Activated naive CD4-positive, alpha-beta T cell treated with anti-CD3 and anti-CD28 coated beads, Interleukin-2, amount 50 U/mL, for 72 hours (primary cell): ENCODE measurements around the gene MKRN3. TPM values are rescaled to one million over a fixed set of nuclear protein-coding genes. Genes with fewer than 3 reads are reported as not detected.
"Not testable (repeated sequence)": the region's sequence is repeated elsewhere in the genome, so short reads cannot be mapped to it uniquely, and the experiment has no call there.

Source experiments
- ATAC-seq, 2 donors: fragments of 150-1000 bp; cut with Tn5 transposase; 2 replicates each; pipeline ENCODE4 v1.10.0; 2021; ENCODE audit warnings: mild to moderate bottlenecking in 2 of 2, moderate library complexity in 2 of 2
- DNase-seq, 2 donors: peaks; one replicate each; pipeline ENCODE4 v3.0.0; 2021 to 2022; ENCODE audit warnings: low spot score in 2 of 2
- H3K27ac Mint-ChIP-seq, 2 donors: one replicate each; pipeline ENCODE4 v1.8.0; 2022; ENCODE audit warnings: mild to moderate bottlenecking in 2 of 2, mixed read lengths in 2 of 2
- H3K36me3 Mint-ChIP-seq, 2 donors: one replicate each; pipeline ENCODE4 v1.8.0; 2022; ENCODE audit warnings: mixed read lengths in 2 of 2
- H3K9me3 Mint-ChIP-seq, 2 donors: one replicate each; pipeline ENCODE4 v1.8.0; 2022; ENCODE audit warnings: mixed read lengths in 2 of 2
- total RNA-seq, 2 donors: library from RNA; stranded (reverse); gene quantifications; one replicate each; pipeline ENCODE4 v1.2.3, GENCODE V29; 2022

MKRN3 gene
- total RNA-seq, 2 donors from 2014 or later, result 0.46 to 0.80 TPM

DNA sequence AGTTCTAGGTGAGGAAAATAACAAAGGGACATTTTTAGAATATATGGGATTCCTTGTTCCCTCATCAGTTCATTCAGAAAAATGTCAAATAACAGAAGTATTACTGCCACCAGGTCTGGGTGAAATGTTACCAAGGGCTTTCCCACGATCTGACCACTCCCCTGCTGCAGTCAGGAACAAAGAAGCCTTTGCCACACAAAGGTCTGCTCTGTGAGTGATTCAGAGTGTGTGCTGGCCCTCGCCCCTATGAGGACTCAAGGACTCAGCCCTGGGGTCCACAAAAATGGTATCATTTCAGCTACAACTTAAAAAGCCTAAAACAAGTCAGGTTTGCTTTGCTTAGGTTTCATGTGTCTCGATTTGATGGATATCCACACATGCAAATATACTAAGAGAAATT is 5.0 kb downstream of the MKRN3 start:
- Mint-ChIP-seq H3K27ac (no peak overlapping the region), H3K9me3 (peaks cover 0 to under 1% of the 10 kb centered on the region in 2 donors), H3K36me3 (peaks cover 0 to under 1% of the 10 kb centered on the region in 2 donors)
- no peak for ATAC-seq
- DNase-seq, result no peak

DNA sequence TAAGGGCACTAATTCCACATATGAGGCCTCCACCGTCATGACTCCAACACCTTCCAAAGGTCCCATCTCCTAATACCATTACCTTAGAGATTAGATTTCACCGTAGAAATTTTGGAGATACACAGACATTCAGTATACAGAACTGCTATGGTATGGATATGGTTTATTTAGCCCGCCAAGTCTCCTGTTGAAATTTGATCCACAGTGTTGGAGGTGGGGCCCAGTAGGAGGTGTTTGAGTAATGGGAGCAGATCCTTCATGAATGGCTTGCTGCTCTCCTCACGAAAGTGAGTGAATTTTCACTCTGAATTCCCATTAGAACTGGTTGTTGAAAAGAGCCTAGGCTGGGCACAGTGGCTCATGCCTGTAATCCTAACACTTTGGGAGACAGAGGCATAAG is 7.4 kb downstream of the MKRN3 start:
- no peak for DNase-seq
- no peaks in the 10 kb centered on the region for H3K36me3 Mint-ChIP-seq
- ATAC-seq, result no peak
- H3K9me3 Mint-ChIP-seq, result no peaks in the 10 kb centered on the region
- no peak overlapping the region for H3K27ac Mint-ChIP-seq

- Mint-ChIP-seq H3K27ac (no peak overlapping the region), H3K9me3 (no peaks in the 10 kb centered on the region), H3K36me3 (no peaks in the 10 kb centered on the region)
- DNase-seq, result no peak
- ATAC-seq, result no peak
Measured at GRCh38 chr15:23574742-23575141, 9.3 kb downstream of the MKRN3 start.

DNA sequence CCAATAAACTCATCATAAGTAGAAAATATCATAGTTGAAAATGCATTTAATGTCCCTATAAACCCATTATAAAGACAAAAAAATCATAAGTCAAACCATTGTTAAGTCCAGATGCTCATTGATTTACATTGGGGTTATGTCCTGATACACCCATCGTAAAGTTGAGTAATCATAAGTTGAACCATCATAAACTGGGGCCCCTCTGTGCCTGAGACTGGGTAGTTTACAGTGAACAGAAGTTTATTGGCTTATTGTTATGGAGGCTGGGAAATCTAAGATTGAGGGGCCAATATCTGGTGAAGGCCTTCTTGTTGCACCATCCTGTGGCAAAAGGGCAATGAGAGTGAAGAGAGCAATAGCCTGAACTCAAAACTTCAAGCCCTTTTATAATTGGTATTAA is 10.6 kb downstream of the MKRN3 start:
- no peak overlapping the region for H3K27ac Mint-ChIP-seq
- ATAC-seq, result no peak
- no peaks in the 10 kb centered on the region for H3K9me3 Mint-ChIP-seq
- DNase-seq, result no peak
- H3K36me3 Mint-ChIP-seq, result no peaks in the 10 kb centered on the region

DNA sequence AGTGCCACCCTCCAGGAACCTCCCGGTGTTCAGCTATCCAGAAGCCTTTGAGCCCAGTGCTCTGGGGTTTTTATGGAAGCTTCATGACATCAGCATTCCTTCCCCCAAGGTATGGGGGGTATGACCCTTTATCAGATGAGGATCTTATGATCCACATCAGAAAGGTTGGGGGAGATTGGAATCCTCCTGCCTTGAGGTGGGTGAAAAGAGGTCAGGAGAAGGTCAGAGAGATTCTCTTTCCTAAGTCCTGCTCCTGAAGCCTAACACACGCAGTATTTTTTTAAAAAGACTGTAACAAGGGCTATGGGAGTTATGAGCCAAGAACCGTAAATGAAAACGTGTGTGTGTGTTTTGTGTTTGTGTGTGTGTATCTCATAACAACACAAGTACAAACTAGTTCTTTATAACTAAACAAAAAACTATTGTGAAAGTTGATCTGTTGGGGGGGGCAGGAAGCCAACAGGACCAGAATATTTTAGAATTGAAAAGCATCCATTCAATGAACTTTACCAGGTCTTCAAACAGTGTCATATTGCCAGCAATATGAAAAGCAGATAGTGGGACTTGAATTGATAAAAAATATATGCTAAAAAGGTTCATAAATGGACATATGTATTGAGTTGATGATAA is 13.2 kb downstream of the MKRN3 start:
- Mint-ChIP-seq H3K36me3 (no peaks in the 10 kb centered on the region), H3K27ac (no peak overlapping the region), H3K9me3 (no peaks in the 10 kb centered on the region)
- DNase-seq, result no peak
- ATAC-seq, result no peak

DNA sequence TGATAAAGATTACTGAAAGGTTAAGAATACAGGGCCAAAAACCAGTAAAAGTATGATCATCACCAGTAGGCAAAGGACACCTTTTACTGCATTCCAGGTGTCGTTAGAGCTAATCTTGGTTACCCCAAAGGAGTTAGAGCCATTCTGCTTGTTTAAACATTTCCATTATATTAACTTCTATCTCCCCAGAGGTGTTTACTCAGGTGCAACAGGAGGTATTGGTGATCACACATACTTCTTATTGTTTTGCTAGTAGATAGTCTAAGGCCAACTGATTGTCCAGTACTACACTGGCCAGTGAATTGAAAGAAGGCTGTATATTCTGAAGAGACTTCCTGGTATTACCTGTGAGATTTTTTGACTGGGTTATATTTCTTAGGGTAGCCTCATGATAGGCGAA is 22.8 kb downstream of the MKRN3 start:
- Mint-ChIP-seq H3K27ac (no peak overlapping the region), H3K36me3 (no peaks in the 10 kb centered on the region), H3K9me3 (peaks cover 4 to 11% of the 10 kb centered on the region in 2 donors)
- ATAC-seq, result no peak
- no peak for DNase-seq

DNA sequence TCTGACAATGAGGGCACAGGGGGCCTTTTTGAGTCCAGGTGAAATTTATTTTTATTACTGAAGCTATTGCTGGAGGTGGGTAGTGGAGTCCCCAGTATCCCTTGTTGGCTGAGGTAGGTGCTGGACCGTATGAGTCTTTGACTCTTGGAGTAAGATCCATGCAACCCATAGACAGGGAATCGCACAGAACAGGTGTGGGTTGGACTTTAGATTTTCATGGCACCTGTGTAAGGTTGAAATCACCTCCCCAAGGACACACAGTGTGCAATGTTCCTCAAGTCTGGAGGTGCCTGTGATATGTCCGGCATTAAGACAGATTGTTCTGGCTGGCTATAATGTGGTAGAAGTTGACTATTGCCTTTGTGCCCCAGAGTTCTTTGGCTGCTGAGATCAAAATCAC is 23.5 kb downstream of the MKRN3 start:
- no peak for ATAC-seq

DNA sequence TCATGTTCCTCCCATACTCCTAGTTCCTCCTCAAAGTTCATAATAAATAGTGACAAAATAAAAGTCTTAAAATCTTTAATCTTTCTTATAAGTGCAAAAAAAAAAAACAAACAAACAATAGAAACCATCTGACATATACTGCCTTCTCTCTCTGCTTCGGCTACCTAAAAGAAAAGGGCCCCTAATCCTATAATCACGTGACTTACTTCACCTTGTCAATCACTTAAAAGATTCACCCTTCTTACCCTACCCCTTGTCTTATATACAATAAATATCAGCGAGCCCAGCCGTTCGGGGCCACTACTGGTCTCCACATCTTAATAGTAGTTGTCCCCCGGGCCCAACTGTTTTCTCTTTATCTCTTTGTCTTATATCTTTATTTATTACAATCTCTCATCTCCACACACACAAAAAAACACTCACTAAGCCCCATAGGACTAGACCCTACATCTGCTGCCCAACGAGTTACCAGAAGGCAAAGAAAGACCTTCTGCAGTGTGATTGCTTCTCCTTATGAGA is 28.8 kb downstream of the MKRN3 start:
- no peaks in the 10 kb centered on the region for H3K36me3 Mint-ChIP-seq
- H3K27ac Mint-ChIP-seq, result no peak overlapping the region
- ATAC-seq (no peak), DNase-seq (no peak)
- H3K9me3 Mint-ChIP-seq, result peaks cover 4 to 6% of the 10 kb centered on the region in 2 donors

More for the DNA sequence above, 23.5 kb downstream of the MKRN3 start:
- H3K9me3 Mint-ChIP-seq, result peaks cover 4 to 8% of the 10 kb centered on the region in 2 donors
- no peak for DNase-seq
- H3K36me3 Mint-ChIP-seq, result no peaks in the 10 kb centered on the region
- H3K27ac Mint-ChIP-seq, result no peak overlapping the region

DNA sequence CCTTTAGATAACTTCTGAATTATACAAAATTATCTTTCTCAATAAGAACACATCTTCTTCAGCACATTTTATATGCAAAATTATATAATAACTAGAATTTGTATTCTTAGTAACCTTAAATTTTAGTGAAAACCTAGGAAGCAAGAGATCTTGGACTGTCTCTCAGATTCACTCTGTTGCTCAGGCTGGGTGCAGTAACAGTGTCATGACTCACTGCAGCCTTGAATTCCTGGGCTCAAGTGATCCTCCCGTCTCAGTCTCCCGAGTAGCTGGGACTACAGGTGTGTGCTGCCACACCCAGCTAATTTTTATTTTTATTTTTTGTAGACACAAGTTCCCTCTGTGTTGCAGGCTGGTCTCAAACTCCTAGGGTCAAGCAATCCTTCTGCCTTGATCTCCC is 29.9 kb downstream of the MKRN3 start:
- no peaks in the 10 kb centered on the region for H3K36me3 Mint-ChIP-seq
- no peak overlapping the region for H3K27ac Mint-ChIP-seq
- ATAC-seq (no peak), DNase-seq (no peak)
- H3K9me3 Mint-ChIP-seq, result peaks cover 2 to 4% of the 10 kb centered on the region in 2 donors

DNA sequence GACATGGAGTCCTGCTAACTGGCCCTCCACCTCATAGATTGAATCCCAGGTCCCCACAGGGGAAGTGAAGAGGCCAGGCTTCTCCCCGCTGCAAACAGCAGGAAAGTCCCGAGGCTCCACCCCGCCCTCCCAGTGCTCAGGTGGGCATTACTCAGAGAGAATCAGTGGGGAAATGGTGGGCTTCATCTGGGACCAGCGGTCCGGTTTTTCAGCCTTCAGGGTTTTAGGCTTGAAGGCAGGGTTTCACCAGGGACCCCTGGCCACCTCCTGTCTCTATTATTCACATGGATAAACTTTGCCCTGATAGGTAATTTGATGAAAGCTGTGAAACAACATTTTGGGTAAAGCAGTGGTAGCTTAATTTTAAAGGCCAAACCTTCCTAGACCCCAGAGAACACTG is 31.3 kb downstream of the MKRN3 start:
- H3K9me3 Mint-ChIP-seq, result no peaks in the 10 kb centered on the region
- no peak overlapping the region for H3K27ac Mint-ChIP-seq
- DNase-seq (no peak), ATAC-seq (no peak)
- no peaks in the 10 kb centered on the region for H3K36me3 Mint-ChIP-seq

GRCh38 chr15:23597278-23597677 is 31.8 kb downstream of the MKRN3 start:
- DNase-seq, H3K27ac Mint-ChIP-seq, H3K36me3 Mint-ChIP-seq, ATAC-seq, H3K9me3 Mint-ChIP-seq: not testable (repeated sequence)

- Mint-ChIP-seq H3K9me3 (peaks cover 0 to 6% of the 10 kb centered on the region in 2 donors), H3K27ac (no peak overlapping the region)
- no peak for ATAC-seq
Measured at GRCh38 chr15:23599053-23599452, 33.6 kb downstream of the MKRN3 start.

GRCh38 chr15:23602124-23602523 is 36.6 kb downstream of the MKRN3 start:
- Mint-ChIP-seq H3K27ac (no peak overlapping the region), H3K9me3 (peaks cover 0 to 6% of the 10 kb centered on the region in 2 donors), H3K36me3 (no peaks in the 10 kb centered on the region)
- ATAC-seq, result no peak
- DNase-seq, result no peak

More at GRCh38 chr15:23599053-23599452, 33.6 kb downstream of the MKRN3 start:
- DNase-seq, result no peak
- no peaks in the 10 kb centered on the region for H3K36me3 Mint-ChIP-seq

- peaks cover 0 to 9% of the 10 kb centered on the region in 2 donors for H3K9me3 Mint-ChIP-seq
- no peak for ATAC-seq
- H3K36me3 Mint-ChIP-seq, result no peaks in the 10 kb centered on the region
- no peak overlapping the region for H3K27ac Mint-ChIP-seq
- no peak for DNase-seq
Measured at GRCh38 chr15:23606226-23606625, 40.8 kb downstream of the MKRN3 start.

- peaks cover 7% of the 10 kb centered on the region in 2 donors for H3K9me3 Mint-ChIP-seq
- H3K27ac Mint-ChIP-seq, result no peak overlapping the region
- DNase-seq (no peak), ATAC-seq (no peak)
- H3K36me3 Mint-ChIP-seq, result peaks cover 0 to 5% of the 10 kb centered on the region in 2 donors
Measured at GRCh38 chr15:23616536-23616935, 51.1 kb downstream of the MKRN3 start.
